Activated CD4-positive, alpha-beta T cell treated with anti-CD3 and anti-CD28 coated beads for 1 hour (primary cell): ENCODE measurements around the gene ATP11A.
"Not testable (repeated sequence)": the region's sequence is repeated elsewhere in the genome, so short reads cannot be mapped to it uniquely, and the experiment has no call there.

Source experiments
- DNase-seq: peaks from one replicate; pipeline ENCODE4 v3.0.0-alpha.2; 2020

Gene ATP11A

GRCh38 chr13:112871742-112872141, 181.9 kb downstream of the ATP11A start:
- DNase-seq: no peak

- not testable (repeated sequence) for DNase-seq
Measured at GRCh38 chr13:112872657-112873631, 183.1 kb downstream of the ATP11A start.

GRCh38 chr13:112873851-112874750, 184.3 kb downstream of the ATP11A start:
- peak; percentile 21 for DNase-seq

GRCh38 chr13:112874751-112875300, 185.0 kb downstream of the ATP11A start:
- no peak for DNase-seq

- DNase-seq: no peak
Measured at GRCh38 chr13:112875627-112876026, 185.8 kb downstream of the ATP11A start.

GRCh38 chr13:112876305-112877000, 186.6 kb downstream of the ATP11A start:
- no peak for DNase-seq

- DNase-seq: no peak
Measured at GRCh38 chr13:112877066-112877465, 187.2 kb downstream of the ATP11A start.

GRCh38 chr13:112877539-112877938, 187.7 kb downstream of the ATP11A start:
- no peak for DNase-seq

- no peak for DNase-seq
Measured at GRCh38 chr13:112877976-112878955, 188.4 kb downstream of the ATP11A start.

GRCh38 chr13:112879283-112879833, 189.5 kb downstream of the ATP11A start:
- no peak for DNase-seq

- DNase-seq: no peak
Measured at GRCh38 chr13:112880221-112880641, 190.4 kb downstream of the ATP11A start.

GRCh38 chr13:112880976-112881540, 191.2 kb downstream of the ATP11A start:
- no peak for DNase-seq

- no peak for DNase-seq
Measured at GRCh38 chr13:112881656-112882554, 192.1 kb downstream of the ATP11A start.

GRCh38 chr13:112882555-112883024, 192.8 kb downstream of the ATP11A start:
- no peak for DNase-seq

GRCh38 chr13:112883241-112883945, 193.6 kb downstream of the ATP11A start:
- DNase-seq: no peak

GRCh38 chr13:112884700-112885099, 194.9 kb downstream of the ATP11A start:
- not testable (repeated sequence) for DNase-seq

GRCh38 chr13:112885242-112885781, 195.5 kb downstream of the ATP11A start:
- DNase-seq: no peak

GRCh38 chr13:112885782-112886268, 196.0 kb downstream of the ATP11A start:
- DNase-seq: no peak
